GM12891 (cell line): ENCODE measurements around the gene CNDP2.

Experiments
- PAX5 ChIP-seq: IDR thresholded peaks from 2 replicates; pipeline ENCODE4 v1.6.1; 2011; ENCODE audit warnings: low read length, moderate library complexity, mild to moderate bottlenecking; ENCODE audit not compliant: insufficient read depth, severe bottlenecking
- POLR2A ChIP-seq: IDR thresholded peaks from 2 replicates; pipeline ENCODE4 v1.6.1; 2011; ENCODE audit warnings: low read depth, low read length, control low read depth
- POLR2AphosphoS5 ChIP-seq: IDR thresholded peaks from 2 replicates; pipeline ENCODE4 v1.6.1; 2011; ENCODE audit warnings: low read depth, low read length, control low read depth
- POU2F2 ChIP-seq: IDR thresholded peaks from 2 replicates; pipeline ENCODE4 v1.6.1; 2011; ENCODE audit warnings: low read depth, mild to moderate bottlenecking, control low read depth, low read length, moderate library complexity
- SPI1 ChIP-seq: IDR thresholded peaks from 2 replicates; pipeline ENCODE4 v1.6.1; 2011; ENCODE audit warnings: low read depth, low read length, control low read depth
- TAF1 ChIP-seq: IDR thresholded peaks from 2 replicates; pipeline ENCODE4 v1.6.1; 2011; ENCODE audit warnings: low read depth, low read length, control low read depth

- no peak for TF ChIP-seq TAF1
- TF ChIP-seq POLR2A, result no peak
- TF ChIP-seq POLR2AphosphoS5, result no peak
- TF ChIP-seq POU2F2, result no peak
- TF ChIP-seq PAX5, result no peak
- no peak for TF ChIP-seq SPI1
Observed at GRCh38 chr18:74569401-74569800, 73.2 kb downstream of the CNDP2 start.
